Measurements from ENCODE around the gene TBC1D24. TPM values are rescaled to one million over a fixed set of nuclear protein-coding genes. Genes with fewer than 3 reads are reported as not detected.
"Not testable (repeated sequence)": the region's sequence is repeated elsewhere in the genome, so short reads cannot be mapped to it uniquely, and the experiment has no call there.

TBC1D24 gene
- total and polyA plus RNA-seq, 4 donors, result 0.38 to 15.6 (median 5.0) TPM

GRCh38 chr16:2539845-2540458, 65.0 kb downstream of the TBC1D24 start:
- H3K27me3 ChIP-seq (ENCODE audit: control insufficient read depth in 1 of 2, insufficient read depth in 2 of 2, low read length in 1 of 2); ATAC-seq (ENCODE audit: low FRiP score); H3K4me1 ChIP-seq (ENCODE audit: control insufficient read depth in 1 of 2, insufficient read depth in 2 of 2, low read length in 2 of 2); H3K36me3 ChIP-seq (ENCODE audit: control insufficient read depth in 1 of 2, insufficient read depth in 2 of 2, low read length in 1 of 2); H3K27ac ChIP-seq (ENCODE audit: low read depth in 1 of 2, low read length in 2 of 2); H3K9me3 ChIP-seq (ENCODE audit: control insufficient read depth, low read length); H3K4me3 ChIP-seq (ENCODE audit: low read length in 2 of 2): not testable (repeated sequence)
- intact Hi-C loops (cut with DNase I), result loop anchor here in 1 of 2 donors (10.0 kb wide), 2 partner anchors 55 to 135 kb away; no protein-coding TSS in a partner anchor
- peak; percentile 55 for DNase-seq
- 47 to 50% methylated on average over 14 of the region's 14 CpGs for WGBS, 2 donors

- H3K27ac ChIP-seq (ENCODE audit: low read depth in 1 of 2, low read length in 2 of 2); H3K27me3 ChIP-seq (ENCODE audit: control insufficient read depth in 1 of 2, insufficient read depth in 2 of 2, low read length in 1 of 2); ATAC-seq (ENCODE audit: low FRiP score); H3K36me3 ChIP-seq (ENCODE audit: control insufficient read depth in 1 of 2, insufficient read depth in 2 of 2, low read length in 1 of 2); intact Hi-C loops (cut with DNase I); H3K9me3 ChIP-seq (ENCODE audit: control insufficient read depth, low read length); H3K4me3 ChIP-seq (ENCODE audit: low read length in 2 of 2); DNase-seq; H3K4me1 ChIP-seq (ENCODE audit: control insufficient read depth in 1 of 2, insufficient read depth in 2 of 2, low read length in 2 of 2): not testable (repeated sequence)
- 72 to 100% methylated on average over 1 to 4 of the region's 4 CpGs for WGBS, 2 donors
Measured at GRCh38 chr16:2540912-2541311, 66.0 kb downstream of the TBC1D24 start.

- WGBS, 2 donors, result 62 to 63% methylated on average over 6 of the region's 6 CpGs
- intact Hi-C loops (cut with DNase I); H3K4me3 ChIP-seq (ENCODE audit: low read length in 2 of 2); H3K27ac ChIP-seq (ENCODE audit: low read depth in 1 of 2, low read length in 2 of 2); H3K27me3 ChIP-seq (ENCODE audit: control insufficient read depth in 1 of 2, insufficient read depth in 2 of 2, low read length in 1 of 2); ATAC-seq (ENCODE audit: low FRiP score); H3K36me3 ChIP-seq (ENCODE audit: control insufficient read depth in 1 of 2, insufficient read depth in 2 of 2, low read length in 1 of 2); H3K9me3 ChIP-seq (ENCODE audit: control insufficient read depth, low read length); H3K4me1 ChIP-seq (ENCODE audit: control insufficient read depth in 1 of 2, insufficient read depth in 2 of 2, low read length in 2 of 2): not testable (repeated sequence)
- peak in 1 of 2 donors; percentile 52 for DNase-seq
Measured at GRCh38 chr16:2541409-2541808, 66.5 kb downstream of the TBC1D24 start.

GRCh38 chr16:2543771-2544170, 68.8 kb downstream of the TBC1D24 start:
- H3K4me3 ChIP-seq (ENCODE audit: low read length in 2 of 2); intact Hi-C loops (cut with DNase I); ATAC-seq (ENCODE audit: low FRiP score); H3K27ac ChIP-seq (ENCODE audit: low read depth in 1 of 2, low read length in 2 of 2); H3K4me1 ChIP-seq (ENCODE audit: control insufficient read depth in 1 of 2, insufficient read depth in 2 of 2, low read length in 2 of 2); H3K27me3 ChIP-seq (ENCODE audit: control insufficient read depth in 1 of 2, insufficient read depth in 2 of 2, low read length in 1 of 2); H3K36me3 ChIP-seq (ENCODE audit: control insufficient read depth in 1 of 2, insufficient read depth in 2 of 2, low read length in 1 of 2); H3K9me3 ChIP-seq (ENCODE audit: control insufficient read depth, low read length): not testable (repeated sequence)
- 84 to 90% methylated on average over 14 of the region's 14 CpGs for WGBS, 2 donors
- DNase-seq, result peak in 1 of 2 donors; percentile 26

GRCh38 chr16:2550283-2550878, 75.5 kb downstream of the TBC1D24 start:
- DNase-seq; H3K27ac ChIP-seq (ENCODE audit: low read depth in 1 of 2, low read length in 2 of 2); H3K27me3 ChIP-seq (ENCODE audit: control insufficient read depth in 1 of 2, insufficient read depth in 2 of 2, low read length in 1 of 2); intact Hi-C loops (cut with DNase I); ATAC-seq (ENCODE audit: low FRiP score); H3K4me3 ChIP-seq (ENCODE audit: low read length in 2 of 2); H3K36me3 ChIP-seq (ENCODE audit: control insufficient read depth in 1 of 2, insufficient read depth in 2 of 2, low read length in 1 of 2); H3K4me1 ChIP-seq (ENCODE audit: control insufficient read depth in 1 of 2, insufficient read depth in 2 of 2, low read length in 2 of 2); H3K9me3 ChIP-seq (ENCODE audit: control insufficient read depth, low read length): not testable (repeated sequence)
- no CpG with 5 or more reads among the region's 14 CpGs for WGBS, 2 donors

- H3K4me1 ChIP-seq (ENCODE audit: control insufficient read depth in 1 of 2, insufficient read depth in 2 of 2, low read length in 2 of 2); H3K9me3 ChIP-seq (ENCODE audit: control insufficient read depth, low read length); ATAC-seq (ENCODE audit: low FRiP score); H3K36me3 ChIP-seq (ENCODE audit: control insufficient read depth in 1 of 2, insufficient read depth in 2 of 2, low read length in 1 of 2); H3K4me3 ChIP-seq (ENCODE audit: low read length in 2 of 2); intact Hi-C loops (cut with DNase I); H3K27me3 ChIP-seq (ENCODE audit: control insufficient read depth in 1 of 2, insufficient read depth in 2 of 2, low read length in 1 of 2); H3K27ac ChIP-seq (ENCODE audit: low read depth in 1 of 2, low read length in 2 of 2): not testable (repeated sequence)
- peak; percentile 21 to 47 for DNase-seq
- 50 to 60% methylated on average over 11 to 13 of the region's 17 CpGs for WGBS, 2 donors
Measured at GRCh38 chr16:2551420-2551889, 76.5 kb downstream of the TBC1D24 start.

GRCh38 chr16:2554709-2555425, 79.9 kb downstream of the TBC1D24 start:
- H3K36me3 ChIP-seq (ENCODE audit: control insufficient read depth in 1 of 2, insufficient read depth in 2 of 2, low read length in 1 of 2); H3K4me1 ChIP-seq (ENCODE audit: control insufficient read depth in 1 of 2, insufficient read depth in 2 of 2, low read length in 2 of 2); intact Hi-C loops (cut with DNase I); H3K27me3 ChIP-seq (ENCODE audit: control insufficient read depth in 1 of 2, insufficient read depth in 2 of 2, low read length in 1 of 2); ATAC-seq (ENCODE audit: low FRiP score); H3K27ac ChIP-seq (ENCODE audit: low read depth in 1 of 2, low read length in 2 of 2); DNase-seq; H3K9me3 ChIP-seq (ENCODE audit: control insufficient read depth, low read length); H3K4me3 ChIP-seq (ENCODE audit: low read length in 2 of 2): not testable (repeated sequence)
- WGBS, 2 donors, result no CpG with 5 or more reads among the region's 13 CpGs
